ENCODE data around the gene F8. TPM values are rescaled to one million over a fixed set of nuclear protein-coding genes. Genes with fewer than 3 reads are reported as not detected.

Gene F8
- total and polyA plus RNA-seq, 7 donors = 13.5 to 31.7 (median 17.6) TPM

DNA sequence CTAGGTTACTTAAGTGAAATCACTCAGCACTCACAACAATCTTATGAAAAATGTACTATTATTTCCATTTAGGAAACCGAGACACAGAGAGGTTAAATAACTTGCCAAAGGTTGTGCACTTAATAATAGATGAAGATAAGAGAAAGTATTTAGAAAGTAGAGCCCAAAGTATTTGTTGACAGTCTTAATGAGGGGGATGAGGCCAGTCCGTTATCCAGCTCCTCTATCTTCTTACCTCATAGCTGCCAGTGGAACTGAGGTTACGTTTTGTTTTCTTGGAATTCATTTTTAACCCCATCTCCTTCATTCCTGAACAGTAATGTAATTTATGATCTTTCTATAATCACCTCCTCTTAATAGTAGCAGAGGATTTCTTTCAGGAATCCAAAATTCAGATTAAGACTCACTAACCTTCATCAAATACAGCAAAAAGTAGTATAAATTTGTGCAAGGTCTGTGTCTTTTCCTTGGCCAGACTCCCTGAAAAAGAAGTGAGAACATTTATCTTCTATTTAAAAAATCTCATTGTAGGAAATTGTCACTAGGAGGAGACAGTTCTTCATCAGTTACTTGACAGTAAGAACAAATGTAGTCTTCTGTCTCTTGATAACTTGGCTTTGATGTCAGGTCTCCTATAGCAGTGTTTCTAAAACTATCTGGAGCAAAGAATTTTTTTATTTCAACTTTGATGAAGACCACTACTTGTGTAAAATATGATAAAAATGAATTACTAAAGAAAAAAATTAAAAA lies 35.5 kb downstream of the F8 start:
- Histone ChIP-seq H3K4me3 (no peak overlapping the region), H3K9me3 (no peaks in the 10 kb centered on the region), H3K27ac (no peak overlapping the region), H3K27me3 (ENCODE audit: insufficient read depth in 3 of 3, low read length in 2 of 3) (no peaks in the 10 kb centered on the region), H3K4me1 (no peaks in the 10 kb centered on the region), H3K36me3 (ENCODE audit: insufficient read depth in 1 of 2, low read depth in 1 of 2) (no peaks in the 10 kb centered on the region)
- ATAC-seq (no peak), DNase-seq (no peak)
- 37 to 75% (median 70%) methylated on average over 3 of the region's 3 CpGs for WGBS, 3 donors
- TF ChIP-seq, protein P1, sequence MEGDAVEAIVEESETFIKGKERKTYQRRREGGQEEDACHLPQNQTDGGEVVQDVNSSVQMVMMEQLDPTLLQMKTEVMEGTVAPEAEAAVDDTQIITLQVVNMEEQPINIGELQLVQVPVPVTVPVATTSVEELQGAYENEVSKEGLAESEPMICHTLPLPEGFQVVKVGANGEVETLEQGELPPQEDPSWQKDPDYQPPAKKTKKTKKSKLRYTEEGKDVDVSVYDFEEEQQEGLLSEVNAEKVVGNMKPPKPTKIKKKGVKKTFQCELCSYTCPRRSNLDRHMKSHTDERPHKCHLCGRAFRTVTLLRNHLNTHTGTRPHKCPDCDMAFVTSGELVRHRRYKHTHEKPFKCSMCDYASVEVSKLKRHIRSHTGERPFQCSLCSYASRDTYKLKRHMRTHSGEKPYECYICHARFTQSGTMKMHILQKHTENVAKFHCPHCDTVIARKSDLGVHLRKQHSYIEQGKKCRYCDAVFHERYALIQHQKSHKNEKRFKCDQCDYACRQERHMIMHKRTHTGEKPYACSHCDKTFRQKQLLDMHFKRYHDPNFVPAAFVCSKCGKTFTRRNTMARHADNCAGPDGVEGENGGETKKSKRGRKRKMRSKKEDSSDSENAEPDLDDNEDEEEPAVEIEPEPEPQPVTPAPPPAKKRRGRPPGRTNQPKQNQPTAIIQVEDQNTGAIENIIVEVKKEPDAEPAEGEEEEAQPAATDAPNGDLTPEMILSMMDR (IDR thresholded peaks at IDR 0.05) = no peak
- intact Hi-C loops (cut with DNase I) = loop anchor here (10.0 kb wide), 2 partner anchors 68 to 98 kb away; no protein-coding TSS in a partner anchor

DNA sequence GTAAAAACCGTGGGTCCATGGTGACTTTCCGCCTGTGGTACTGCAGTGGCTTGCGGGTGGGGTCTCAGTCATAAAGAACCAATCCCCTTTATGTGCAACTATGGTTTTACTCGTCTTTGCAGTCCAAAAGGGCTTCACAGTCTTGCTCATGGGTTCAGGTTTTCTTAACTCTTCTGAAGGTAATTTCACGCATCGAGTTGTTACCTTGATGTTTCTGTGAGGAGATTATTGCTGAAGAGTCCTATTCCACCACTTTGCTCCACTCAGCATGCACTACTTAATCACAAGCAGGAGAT lies 41.5 kb downstream of the F8 start:
- ATAC-seq (no peak), DNase-seq (no peak)
- no peaks in the 10 kb centered on the region for H3K27me3 ChIP-seq (ENCODE audit: insufficient read depth in 3 of 3, low read length in 2 of 3)
- no peaks in the 10 kb centered on the region for H3K36me3 ChIP-seq (ENCODE audit: insufficient read depth in 1 of 2, low read depth in 1 of 2)
- WGBS, 3 donors = 16 to 27% (median 22%) methylated on average over 6 of the region's 6 CpGs
- peak overlapping the region; percentile 53 for H3K4me3 ChIP-seq
- peaks cover 3% of the 10 kb centered on the region for H3K9me3 ChIP-seq
- no peak overlapping the region for H3K27ac ChIP-seq
- intact Hi-C loops (cut with DNase I) = loop anchor here (2.0 to 10.0 kb wide), 4 partner anchors 74 to 106 kb away; no protein-coding TSS in a partner anchor
- TF ChIP-seq, protein P1 (IDR thresholded peaks at IDR 0.05) = no peak
- no peaks in the 10 kb centered on the region for H3K4me1 ChIP-seq

DNA sequence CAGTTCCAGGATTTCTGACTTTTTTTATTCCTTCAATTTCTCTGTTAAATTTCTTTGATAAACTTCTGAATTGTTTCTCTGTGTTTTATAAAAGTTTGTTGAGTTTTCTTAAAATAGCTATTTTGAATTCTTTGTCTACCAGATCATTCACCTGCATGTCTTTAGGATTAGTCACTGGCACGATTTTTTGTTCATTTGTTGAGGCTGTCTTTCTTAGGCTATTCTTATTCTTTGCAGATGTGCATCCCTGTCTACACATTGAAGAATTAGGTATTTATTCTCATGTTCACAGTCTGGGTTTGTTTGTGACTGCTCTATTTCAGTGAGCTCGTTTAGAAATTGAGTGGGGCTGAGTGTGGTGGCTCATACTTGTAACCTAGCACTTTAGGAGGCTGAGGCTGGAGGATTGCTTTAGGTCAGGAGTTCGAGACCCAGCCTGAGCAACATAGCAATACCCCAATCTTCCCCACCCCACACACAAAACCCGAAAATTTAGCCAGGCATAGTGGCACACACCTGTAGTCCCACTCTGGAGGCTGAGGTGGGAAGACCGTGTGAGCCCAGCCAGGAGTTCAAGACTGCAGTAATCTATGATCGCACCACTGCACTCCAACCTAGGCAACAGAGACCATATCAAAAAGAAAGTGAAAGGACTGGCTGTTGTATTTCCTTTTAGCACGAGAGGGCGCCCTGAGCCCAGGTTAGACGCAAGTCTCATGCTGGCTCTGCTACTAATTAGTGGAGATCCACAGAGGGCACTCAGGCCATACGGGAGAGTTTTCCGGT lies 42.0 kb downstream of the F8 start:
- DNase-seq (peak; percentile 57 to 68), ATAC-seq (peak; percentile 77 to 95 (median 86))
- no peak overlapping the region for H3K27ac ChIP-seq
- H3K4me3 ChIP-seq = peak overlapping the region; percentile 53
- H3K27me3 ChIP-seq (ENCODE audit: insufficient read depth in 3 of 3, low read length in 2 of 3) = no peaks in the 10 kb centered on the region
- TF ChIP-seq, protein P1 (IDR thresholded peaks at IDR 0.05) = peak; percentile 64
- intact Hi-C loops (cut with DNase I) = loop anchor here (2.0 to 10.0 kb wide), 4 partner anchors 74 to 107 kb away; no protein-coding TSS in a partner anchor
- H3K36me3 ChIP-seq (ENCODE audit: insufficient read depth in 1 of 2, low read depth in 1 of 2) = no peaks in the 10 kb centered on the region
- WGBS, 3 donors = 13 to 16% (median 13%) methylated on average over 11 of the region's 11 CpGs
- no peaks in the 10 kb centered on the region for H3K4me1 ChIP-seq
- H3K9me3 ChIP-seq = peaks cover 3% of the 10 kb centered on the region

GRCh38 chrX:154979629-154980028 lies 42.9 kb downstream of the F8 start:
- peaks cover 3% of the 10 kb centered on the region for H3K9me3 ChIP-seq

More at GRCh38 chrX:154979629-154980028, 42.9 kb downstream of the F8 start:
- TF ChIP-seq, protein P1 (IDR thresholded peaks at IDR 0.05) = no peak
- Histone ChIP-seq H3K36me3 (ENCODE audit: insufficient read depth in 1 of 2, low read depth in 1 of 2) (no peaks in the 10 kb centered on the region), H3K4me3 (no peak overlapping the region), H3K27ac (no peak overlapping the region), H3K27me3 (ENCODE audit: insufficient read depth in 3 of 3, low read length in 2 of 3) (no peaks in the 10 kb centered on the region), H3K4me1 (no peaks in the 10 kb centered on the region)
- WGBS, 3 donors = 61 to 90% (median 77%) methylated on average over 4 of the region's 4 CpGs
- ATAC-seq (no peak), DNase-seq (no peak)
- intact Hi-C loops (cut with DNase I) = loop anchor here (2.0 to 10.0 kb wide), 4 partner anchors 75 to 108 kb away; no protein-coding TSS in a partner anchor

Measured in psoas muscle (tissue), 8 donors.